HT-29 (cell line): ENCODE data around the gene USP11. TPM values are rescaled to one million over a fixed set of nuclear protein-coding genes. Genes with fewer than 3 reads are reported as not detected.

Source experiments
- small RNA-seq: library from RNA; depleted of rRNA; stranded (forward); fragments of <200 nt; gene quantifications from one replicate; pipeline ENCODE3, GENCODE V24; 2014
- total RNA-seq: library from RNA; depleted of rRNA; stranded (reverse); fragments of >200 nt; shearing (Covaris generic); gene quantifications from 2 replicates; pipeline ENCODE4 v1.2.3, GENCODE V29; 2014; rRNA removed

USP11 gene
- total RNA-seq, 1 experiment from 2014 or later = 21.2 TPM

Small RNA genes within 50 kb of the gene (small RNA-seq; reads per million reads assigned to genes)
- gene RN7SL785P = not detected

Other genes starting within 250 kb of the USP11 start
- 0.05 TPM in 2 replicates for gene RGN, start 154.6 kb upstream of the USP11 start, total RNA-seq
- gene NDUFB11, start 88.3 kb upstream of the USP11 start, total RNA-seq = 164 and 196 TPM in 2 replicates
- gene RBM10, start 87.8 kb upstream of the USP11 start, total RNA-seq = 81.2 and 81.5 TPM in 2 replicates
- 323 and 337 TPM in 2 replicates for gene UBA1, start 39.2 kb upstream of the USP11 start, total RNA-seq
- gene CDK16, start 14.3 kb upstream of the USP11 start, total RNA-seq = 118 and 137 TPM in 2 replicates
- gene ZNF157, start 137.6 kb downstream of the USP11 start, total RNA-seq = not detected in 2 replicates